ENCODE measurements around the gene SPON1.

- TF ChIP-seq CTCF (IDR thresholded peaks at IDR 0.05; ENCODE audit: low read length) (no peak), EZH2phosphoT487 (IDR thresholded peaks at IDR 0.05; ENCODE audit: low read length) (no peak)
Measured at GRCh38 chr11:14001597-14001996, 39.1 kb downstream of the SPON1 start.
